ENCODE measurements around the gene AP5Z1.

Gene AP5Z1, protein sequence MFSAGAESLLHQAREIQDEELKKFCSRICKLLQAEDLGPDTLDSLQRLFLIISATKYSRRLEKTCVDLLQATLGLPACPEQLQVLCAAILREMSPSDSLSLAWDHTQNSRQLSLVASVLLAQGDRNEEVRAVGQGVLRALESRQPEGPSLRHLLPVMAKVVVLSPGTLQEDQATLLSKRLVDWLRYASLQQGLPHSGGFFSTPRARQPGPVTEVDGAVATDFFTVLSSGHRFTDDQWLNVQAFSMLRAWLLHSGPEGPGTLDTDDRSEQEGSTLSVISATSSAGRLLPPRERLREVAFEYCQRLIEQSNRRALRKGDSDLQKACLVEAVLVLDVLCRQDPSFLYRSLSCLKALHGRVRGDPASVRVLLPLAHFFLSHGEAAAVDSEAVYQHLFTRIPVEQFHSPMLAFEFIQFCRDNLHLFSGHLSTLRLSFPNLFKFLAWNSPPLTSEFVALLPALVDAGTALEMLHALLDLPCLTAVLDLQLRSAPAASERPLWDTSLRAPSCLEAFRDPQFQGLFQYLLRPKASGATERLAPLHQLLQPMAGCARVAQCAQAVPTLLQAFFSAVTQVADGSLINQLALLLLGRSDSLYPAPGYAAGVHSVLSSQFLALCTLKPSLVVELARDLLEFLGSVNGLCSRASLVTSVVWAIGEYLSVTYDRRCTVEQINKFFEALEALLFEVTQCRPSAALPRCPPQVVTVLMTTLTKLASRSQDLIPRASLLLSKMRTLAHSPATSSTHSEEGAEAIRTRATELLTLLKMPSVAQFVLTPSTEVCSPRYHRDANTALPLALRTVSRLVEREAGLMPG

DNA sequence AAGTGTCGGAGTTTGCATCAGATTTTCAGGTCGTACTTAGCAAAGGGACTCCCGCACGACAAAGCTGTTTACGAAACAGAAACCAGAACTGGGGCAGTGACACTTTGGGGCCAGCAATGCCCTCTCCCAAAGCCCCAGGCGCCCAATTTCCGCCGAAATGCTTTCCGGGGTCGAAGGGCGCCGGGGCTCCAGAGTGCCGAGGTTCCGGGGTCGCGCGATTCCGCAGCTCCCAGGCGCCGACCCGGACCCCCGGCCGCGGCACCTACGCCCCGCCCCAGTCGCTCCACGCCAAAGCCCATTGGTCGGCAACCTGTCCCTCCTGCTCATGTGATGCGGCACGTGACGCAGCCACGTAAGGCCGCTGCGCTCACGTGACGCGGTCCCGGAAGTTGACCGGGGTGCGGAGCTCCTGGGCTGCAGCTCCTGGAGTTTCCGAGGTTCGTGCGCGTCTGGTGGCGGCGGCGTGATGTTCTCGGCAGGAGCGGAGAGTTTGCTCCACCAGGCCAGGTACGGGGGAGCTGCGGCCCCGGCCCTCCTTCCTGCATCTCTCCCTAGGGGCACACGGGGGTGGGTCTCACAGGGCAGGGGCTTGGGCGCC, at the start of gene AP5Z1:
Gene AP5Z1 (plus strand): TSS at position 374 of the 598 bp plus-strand sequence. CDS start 93 bp downstream, at position 467.
- peak; percentile 88 to 92 for DNase-seq (ENCODE audit: low read depth in 1 of 2, low spot score in 1 of 2)

DNA sequence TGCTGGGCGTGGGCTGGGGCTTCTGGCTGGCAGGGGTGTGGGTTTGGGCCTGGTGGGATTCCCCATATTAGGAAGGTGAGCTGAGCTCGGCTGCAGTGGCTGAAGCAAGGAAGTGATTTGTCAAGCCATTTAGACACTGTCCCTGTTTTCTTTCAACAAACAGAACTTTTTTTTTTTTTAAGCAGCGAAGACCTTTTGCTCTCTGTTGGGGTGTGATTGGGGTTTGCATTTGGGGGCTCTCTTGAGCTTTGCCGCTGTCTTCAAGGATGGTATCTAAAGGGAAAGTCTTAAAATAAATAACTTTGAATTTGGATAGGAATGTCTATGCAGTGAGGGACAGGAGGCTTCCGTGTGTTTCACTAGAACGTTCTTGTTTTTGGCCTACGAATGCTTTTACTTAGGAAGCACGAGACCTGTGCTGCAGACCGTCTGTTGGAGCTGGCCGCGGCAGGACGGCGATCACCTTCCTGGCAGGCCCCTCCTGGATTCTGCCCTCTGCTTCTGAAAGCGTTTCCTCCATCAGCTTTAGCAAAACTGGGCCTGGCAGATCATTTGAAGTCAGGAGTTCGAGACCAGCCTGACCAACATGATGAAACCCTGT, 49.5 kb upstream of the AP5Z1 start:
- no peak for DNase-seq (ENCODE audit: low read depth in 1 of 2, low spot score in 1 of 2)

DNA sequence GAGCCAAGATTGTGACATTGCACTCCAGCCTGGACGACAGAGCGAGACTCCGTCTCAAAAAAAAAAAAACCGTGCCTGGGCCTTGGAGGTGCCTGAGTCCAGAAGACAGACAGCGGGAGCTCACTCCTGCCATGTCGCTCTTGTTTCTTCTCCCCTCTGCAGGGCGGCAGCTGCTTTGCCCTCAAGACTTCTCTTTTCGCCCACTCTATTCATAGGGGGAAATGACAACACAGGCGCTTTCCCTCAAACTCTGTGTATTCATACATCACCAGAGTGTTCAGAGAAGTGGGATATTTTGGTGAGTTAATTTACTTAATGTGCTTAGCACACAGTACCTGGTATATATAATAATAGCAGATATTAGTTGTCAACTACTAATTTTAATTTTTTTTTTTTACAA, 48.9 kb upstream of the AP5Z1 start:
- DNase-seq (ENCODE audit: low read depth in 1 of 2, low spot score in 1 of 2) = no peak

DNA sequence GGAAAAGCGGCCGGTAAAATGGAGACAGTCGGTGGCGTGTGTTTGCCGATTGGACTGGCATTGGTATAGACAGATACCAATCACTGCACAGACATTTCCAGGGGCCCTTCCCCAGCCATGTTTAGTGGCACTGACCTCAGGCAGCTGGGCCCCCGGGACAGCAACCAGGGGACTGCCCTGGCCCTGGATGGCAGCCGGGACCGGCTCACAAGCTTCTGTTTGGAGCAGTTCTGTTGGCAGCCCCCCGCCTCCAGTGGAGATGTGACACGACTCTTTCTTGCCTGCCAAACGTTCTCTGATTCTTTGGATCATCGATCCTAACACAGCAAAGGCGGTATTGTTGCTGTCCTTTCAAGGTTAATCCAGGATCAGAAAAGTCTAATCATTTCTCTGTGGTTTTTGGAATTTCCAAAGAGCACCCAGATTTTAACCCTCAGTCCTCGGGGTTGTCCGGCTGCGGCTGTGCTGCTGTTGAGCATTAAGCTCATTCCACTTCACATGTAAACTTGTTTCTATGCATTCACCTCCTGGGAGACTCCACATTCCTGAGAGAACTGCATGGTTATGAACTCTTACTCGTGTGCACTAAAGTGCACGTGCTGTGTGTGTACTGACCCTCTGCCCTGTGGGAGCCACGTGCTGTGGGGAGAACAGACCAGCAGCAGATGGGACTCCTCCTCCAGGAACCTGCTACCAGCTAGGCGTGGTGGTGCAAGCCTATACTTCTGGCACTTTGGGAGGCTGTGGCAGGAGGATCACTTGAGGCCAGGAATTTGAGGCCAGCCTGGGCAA, 47.3 kb upstream of the AP5Z1 start:
- no peak for DNase-seq (ENCODE audit: low read depth in 1 of 2, low spot score in 1 of 2)

DNA sequence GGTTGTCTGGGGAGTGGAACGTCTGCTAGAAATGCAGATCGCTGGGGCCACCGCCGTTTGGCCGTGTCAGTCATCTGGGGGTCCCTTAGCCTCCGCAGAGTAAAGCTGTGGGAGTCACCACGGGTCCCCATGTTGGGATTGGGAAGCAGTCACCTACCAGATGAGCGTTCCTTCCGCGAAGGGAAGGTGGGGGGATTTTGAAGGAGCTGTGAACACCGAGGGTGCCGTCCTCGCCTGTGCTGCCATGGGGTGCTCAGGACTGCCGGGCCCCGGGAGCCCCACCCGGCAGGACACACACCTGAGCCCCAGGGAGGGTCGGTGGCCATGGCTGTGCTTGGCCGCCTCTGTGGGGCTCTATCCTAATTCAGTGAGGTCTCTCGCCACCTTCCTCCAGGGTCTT, 46.2 kb upstream of the AP5Z1 start:
- no peak for DNase-seq (ENCODE audit: low read depth in 1 of 2, low spot score in 1 of 2)

DNA sequence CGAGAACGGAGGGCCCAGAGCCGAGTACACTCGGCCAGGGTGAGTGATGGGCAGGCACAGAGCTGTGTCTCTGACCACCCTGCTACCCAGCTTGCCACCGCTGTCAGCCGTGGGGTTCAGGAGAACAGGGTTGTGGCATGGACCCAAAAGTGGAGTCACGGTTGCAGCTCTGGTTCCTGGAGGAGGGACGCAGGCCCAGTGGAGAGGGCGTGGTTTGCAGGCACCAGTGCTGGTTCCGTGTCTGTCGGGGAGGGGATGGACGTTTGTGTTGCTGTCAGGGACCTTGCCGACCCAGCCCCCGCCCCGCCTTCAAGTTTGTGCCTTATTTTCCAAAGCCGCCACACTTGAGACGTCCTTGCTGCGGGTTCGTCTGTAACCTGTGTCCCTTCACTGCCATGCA, 45.1 kb upstream of the AP5Z1 start:
- no peak for DNase-seq (ENCODE audit: low read depth in 1 of 2, low spot score in 1 of 2)

DNA sequence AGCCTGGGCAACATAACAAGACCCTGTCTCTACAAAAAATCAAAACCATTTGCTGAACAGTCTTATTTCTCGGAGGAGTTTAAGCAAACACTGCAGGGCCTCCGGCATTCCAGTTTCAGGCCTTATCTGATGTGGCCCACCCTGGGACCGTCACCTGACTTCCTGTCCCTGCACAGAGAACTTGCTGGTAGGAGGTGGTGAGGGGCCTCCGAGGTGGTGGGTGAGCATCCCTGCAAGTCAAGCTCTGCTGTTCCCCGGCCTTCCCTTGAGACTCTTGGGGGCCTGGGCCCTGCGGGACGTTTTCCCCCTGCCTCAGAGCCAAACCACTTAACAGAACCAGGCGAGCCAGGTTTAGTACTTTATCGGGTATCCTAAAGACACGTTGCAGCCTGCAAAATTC, 44.5 kb upstream of the AP5Z1 start:
- no peak for DNase-seq (ENCODE audit: low read depth in 1 of 2, low spot score in 1 of 2)

DNA sequence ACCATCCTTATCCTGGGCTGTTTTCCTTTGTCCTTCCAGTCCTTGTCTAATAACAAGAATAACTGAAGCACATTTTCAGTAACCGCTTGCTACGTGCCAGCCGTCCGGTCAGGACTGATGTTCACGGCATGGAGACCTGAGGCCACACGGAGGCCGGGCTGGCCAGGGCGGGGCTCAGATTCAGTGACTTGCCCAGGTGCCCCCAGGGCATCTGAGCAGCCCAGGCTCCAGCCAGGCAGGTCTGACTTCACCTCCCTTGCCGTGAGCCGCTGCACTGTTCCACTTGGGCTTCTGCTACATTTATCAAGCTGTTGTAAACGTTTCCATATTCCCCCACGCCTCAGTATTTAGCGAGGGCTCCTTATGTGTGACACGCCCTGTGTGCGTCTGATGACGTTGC, 43.6 kb upstream of the AP5Z1 start:
- no peak for DNase-seq (ENCODE audit: low read depth in 1 of 2, low spot score in 1 of 2)

DNA sequence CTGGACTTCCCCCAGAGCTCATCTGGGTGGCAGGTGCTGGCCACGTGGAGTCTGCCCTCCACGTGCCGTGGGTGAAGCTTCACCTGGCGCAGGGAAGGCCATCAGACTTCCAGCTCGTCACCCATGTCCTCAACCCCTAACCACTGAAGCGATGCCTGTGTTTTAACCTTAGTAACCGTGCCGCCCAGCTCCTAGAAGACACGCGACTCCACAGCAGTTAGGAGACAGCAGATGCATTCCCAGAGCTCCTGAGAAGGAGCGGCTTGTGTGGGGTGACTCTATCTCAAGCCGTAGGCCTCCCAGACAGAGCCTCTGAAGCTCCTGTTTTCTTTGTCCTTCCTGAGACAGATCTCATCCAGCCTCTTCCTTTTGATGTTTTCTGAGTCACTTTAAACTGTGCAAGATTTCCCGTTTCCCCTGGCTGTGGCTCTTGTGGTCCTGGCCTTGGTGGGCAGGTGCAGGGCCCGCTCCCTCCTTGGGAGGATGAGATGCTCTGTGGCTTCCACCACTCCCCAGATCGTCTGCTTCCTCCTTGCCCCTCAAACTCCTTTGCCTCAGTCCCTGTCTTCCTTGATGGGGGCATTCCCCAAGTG, 41.4 kb upstream of the AP5Z1 start:
- DNase-seq (ENCODE audit: low read depth in 1 of 2, low spot score in 1 of 2) = no peak

DNA sequence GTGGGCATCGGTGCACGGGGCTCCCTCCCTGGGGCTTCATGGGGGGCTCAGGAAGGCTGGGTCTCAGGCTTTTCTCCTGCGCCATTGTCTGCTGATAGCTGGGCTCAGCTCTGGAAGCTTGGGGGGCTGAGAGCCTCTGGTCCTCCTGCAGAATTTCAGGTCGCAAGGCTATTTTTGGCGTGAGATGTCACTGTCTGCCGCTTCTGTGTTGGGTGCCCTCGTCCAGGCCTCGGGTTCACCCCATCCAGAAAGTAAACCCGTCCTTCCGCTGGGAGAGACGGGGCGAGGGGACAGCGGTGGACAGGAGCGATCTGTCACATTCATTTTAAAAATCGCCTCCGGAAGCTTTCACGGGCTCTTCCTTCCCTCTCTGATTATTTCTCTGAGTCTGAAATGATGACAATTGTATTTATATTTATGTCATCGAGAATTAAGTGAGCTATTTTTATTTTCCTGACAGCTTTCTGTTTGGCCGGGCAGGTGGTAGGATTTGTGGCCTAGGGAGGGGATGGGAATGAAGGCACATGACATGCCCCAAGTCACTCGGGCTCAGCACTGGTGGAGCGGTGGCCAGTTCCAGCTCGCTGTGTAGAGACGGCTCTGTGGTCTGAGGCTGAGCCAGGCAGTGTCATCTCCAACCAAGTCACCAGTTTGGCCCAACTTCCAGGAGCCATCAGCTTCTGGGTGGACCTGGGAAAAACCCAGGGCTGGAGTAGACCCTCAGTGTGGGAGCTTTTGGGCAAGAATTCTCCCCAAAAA, 40.7 kb upstream of the AP5Z1 start:
- no peak for DNase-seq (ENCODE audit: low read depth in 1 of 2, low spot score in 1 of 2)

DNA sequence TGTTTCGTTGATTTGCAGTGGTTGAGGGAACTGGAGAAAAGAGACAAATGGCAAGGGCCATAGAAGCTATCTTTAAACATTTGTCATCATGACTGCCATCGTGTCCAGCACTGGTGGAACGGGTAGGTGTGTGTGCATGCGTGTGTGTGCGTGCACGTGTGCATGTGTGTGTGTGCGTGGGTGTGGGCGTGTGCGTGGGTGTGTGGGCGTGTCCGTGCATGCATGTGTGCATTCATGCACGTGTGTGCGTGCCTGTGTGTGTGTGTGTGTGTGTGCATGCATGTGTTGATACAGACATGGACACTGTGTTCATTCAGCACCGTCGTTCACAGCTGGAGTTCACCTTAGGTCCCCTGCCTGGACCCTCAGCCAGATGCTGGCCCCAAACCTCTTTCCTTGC, 38.1 kb upstream of the AP5Z1 start:
- DNase-seq (ENCODE audit: low read depth in 1 of 2, low spot score in 1 of 2) = no peak

DNA sequence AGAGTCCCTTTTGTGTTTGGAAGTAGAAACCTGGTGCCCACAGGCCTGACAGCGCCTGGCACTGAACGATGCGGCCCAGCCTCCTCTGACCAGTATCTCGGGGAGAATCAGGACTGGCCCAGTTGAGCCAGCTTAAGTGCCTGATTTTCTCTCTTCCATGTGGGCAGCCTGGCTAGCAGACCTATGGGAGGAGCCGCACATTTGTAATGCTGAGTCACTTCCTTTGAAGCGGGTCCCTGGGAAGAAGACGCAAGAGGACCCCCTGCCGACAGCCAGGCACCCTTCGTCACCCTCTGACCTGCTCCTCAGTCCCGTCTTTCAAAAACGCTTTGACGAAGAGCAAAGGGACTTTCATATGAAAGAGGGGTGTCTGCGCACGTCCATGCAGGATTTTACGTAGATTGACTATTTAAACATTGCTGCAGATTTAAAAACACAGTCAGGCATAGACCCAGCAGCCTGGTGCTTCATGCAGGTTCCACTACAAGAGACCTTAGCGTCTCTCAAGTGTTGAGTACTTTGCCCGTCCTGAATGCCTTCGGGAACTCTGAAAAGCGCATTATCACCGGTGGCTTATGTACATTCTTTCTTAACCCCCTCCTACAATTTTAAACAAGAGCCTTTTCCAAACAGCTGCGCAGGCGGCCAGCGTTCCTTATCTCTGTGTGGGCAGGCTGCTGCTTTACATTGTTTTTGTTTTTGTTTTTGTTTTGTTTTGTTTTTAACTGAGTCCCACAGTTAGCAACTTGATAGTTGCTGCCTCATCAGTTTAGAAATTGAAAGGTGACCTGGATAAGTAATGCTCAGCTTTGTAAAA, 36.5 kb upstream of the AP5Z1 start:
- DNase-seq (ENCODE audit: low read depth in 1 of 2, low spot score in 1 of 2) = no peak

DNA sequence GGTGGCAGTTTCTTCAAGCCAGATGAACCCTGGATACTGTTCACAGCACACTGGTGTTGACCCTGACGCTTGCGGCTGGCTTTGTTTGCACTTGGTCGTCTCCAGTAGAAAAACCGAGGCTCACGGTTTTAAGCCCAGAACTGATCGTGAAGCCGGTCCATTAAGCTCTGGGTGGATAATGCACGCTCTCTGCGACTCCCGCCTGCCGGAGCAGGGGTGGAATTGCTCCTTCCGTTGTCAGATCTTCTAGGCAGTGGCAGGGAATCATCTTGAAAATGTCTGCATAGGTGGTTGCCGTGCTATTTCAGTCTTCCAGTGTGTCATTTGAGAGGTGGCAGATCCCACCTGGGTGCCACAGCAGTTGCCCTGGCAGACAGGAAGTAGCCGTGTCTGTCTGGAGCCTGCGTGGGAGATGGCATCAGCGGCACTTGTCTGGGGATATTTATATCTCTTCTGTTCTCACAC, 35.9 kb upstream of the AP5Z1 start:
- no peak for DNase-seq (ENCODE audit: low read depth in 1 of 2, low spot score in 1 of 2)

DNA sequence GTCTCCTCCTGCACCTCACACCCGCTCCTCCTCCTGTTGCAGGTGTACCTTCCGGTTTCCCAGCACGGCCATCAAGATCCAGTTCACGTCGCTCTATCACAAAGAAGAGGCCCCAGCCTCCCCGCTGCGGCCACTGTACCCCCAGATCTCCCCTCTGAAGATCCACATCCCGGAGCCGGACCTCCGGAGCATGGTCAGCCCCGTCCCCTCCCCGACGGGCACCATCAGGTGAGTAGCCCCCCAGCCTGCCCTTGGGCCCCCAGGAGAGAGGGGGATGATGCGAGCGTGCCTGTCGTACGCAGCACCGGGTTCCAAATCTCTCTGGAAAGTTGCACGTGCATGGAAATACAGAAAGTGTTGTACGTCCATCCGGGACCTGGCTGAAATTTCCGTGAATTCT, 34.6 kb upstream of the AP5Z1 start:
- no peak for DNase-seq (ENCODE audit: low read depth in 1 of 2, low spot score in 1 of 2)

DNA sequence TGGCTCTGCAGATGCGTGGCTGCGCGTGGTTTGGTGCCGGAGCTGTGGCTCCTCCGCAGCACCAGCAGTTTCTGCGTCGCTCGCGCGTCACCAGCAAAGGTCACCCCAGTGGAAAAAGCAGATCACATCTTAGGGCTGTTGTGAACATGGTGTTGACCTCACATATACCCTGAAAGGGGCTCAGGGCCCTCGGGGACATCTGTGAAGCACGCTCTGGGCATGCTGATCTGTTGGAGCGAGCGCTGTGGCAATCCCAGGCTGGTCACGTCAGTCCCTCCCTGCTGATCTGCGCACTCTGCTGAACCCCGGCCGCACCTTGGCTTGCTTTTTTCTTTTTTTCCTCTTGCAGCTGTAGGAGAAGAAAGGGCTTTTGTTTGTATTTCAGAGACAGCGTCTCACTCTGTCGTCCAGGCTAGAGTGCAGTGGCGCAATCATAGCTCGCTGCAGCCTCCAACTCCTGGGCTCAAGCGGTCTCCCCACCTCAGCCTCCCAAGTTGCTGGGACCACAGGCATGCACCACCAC, 33.3 kb upstream of the AP5Z1 start:
- no peak for DNase-seq (ENCODE audit: low read depth in 1 of 2, low spot score in 1 of 2)

DNA sequence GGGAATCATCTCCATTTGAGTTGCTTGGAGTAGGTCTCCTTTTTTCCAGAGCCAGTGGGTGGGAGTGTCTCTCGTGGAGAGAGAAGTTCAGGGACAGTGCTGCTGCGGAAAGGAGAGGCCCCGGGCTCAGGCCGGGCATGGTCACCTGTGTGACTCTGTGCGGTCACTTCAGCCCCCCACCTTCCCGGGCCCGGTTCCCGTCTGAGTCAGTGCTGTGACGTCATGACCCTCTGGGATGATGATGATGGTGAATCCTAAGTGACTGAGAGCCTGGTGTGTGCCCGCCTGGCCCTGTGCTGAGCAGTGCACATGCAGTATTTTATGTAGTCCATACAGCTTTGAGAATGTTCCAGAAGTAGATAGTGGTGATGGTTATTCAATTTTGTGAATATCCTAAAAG, 32.6 kb upstream of the AP5Z1 start:
- no peak for DNase-seq (ENCODE audit: low read depth in 1 of 2, low spot score in 1 of 2)

DNA sequence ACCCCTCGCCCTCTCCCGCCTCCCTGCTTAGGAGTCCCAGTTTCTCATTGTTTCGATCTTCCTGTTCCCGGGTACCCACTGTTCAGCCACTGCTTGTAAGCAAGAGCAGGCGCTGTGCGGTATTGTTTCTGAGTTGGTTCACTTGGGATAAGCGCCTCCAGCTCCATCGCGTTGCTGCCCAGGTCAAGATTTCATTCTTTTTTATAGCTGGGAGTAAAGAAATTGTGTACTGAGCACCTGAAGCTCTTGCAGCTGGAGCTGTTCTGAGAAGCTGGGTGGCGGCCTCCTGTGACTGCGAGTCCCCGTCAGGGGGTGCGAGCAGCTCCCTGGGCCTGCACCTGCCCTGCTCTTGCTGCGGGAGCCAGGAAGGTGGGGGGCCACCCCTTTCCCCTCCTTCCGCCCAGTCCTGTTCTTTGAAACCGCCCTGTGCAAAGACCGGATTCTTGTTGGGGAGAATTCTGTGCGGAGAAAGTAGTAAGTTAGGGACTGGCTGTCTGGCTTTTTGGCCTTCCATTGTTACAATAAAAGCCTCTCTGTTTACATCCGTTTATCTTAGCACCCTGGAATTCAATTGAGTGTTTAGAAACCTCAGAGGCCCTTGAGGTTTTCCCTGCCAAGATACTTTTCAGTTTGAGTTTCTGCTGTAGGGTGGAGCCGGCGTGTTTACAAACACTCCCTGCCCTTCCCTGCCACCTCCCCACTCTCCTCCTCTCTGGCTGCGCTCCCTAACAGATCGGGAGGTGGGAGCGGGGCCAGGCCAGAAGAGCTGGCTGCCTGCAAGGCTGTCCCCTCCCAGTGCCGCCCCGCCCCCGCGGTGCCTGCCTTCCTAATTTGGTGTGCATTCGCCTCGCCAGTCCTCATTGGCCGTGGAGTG, 30.8 kb upstream of the AP5Z1 start:
- peak; percentile 29 to 46 for DNase-seq (ENCODE audit: low read depth in 1 of 2, low spot score in 1 of 2)
